ENCODE results near the gene FRMD4A. TPM values are rescaled to one million over a fixed set of nuclear protein-coding genes. Genes with fewer than 3 reads are reported as not detected.

FRMD4A gene
- total RNA-seq, 2 experiments from 2014 or later: 0.17 TPM; not detected in 1

- Histone ChIP-seq H3K27ac (ENCODE audit: low read depth, low read length, poor library complexity, severe bottlenecking) (no peak overlapping the region), H3K79me2 (ENCODE audit: insufficient read depth, low read depth, low read length) (no peaks in the 10 kb centered on the region), H3K9me3 (ENCODE audit: low read length) (no peaks in the 10 kb centered on the region), H3K4me3 (ENCODE audit: low read depth, low read length, poor library complexity, severe bottlenecking) (no peak overlapping the region), H4K20me1 (ENCODE audit: insufficient read depth, low read length) (no peaks in the 10 kb centered on the region), H3K4me1 (ENCODE audit: insufficient read depth, low read length, poor library complexity, severe bottlenecking) (no peaks in the 10 kb centered on the region), H2AFZ (ENCODE audit: low read length) (no peak overlapping the region), H3K4me2 (ENCODE audit: low read length) (no peak overlapping the region), H3K9me2 (ENCODE audit: insufficient read depth, low read length) (no peaks in the 10 kb centered on the region), H3K36me3 (ENCODE audit: insufficient read depth, low read length) (peaks cover 39% of the 10 kb centered on the region)
- TF ChIP-seq CTCF (conservative IDR thresholded peaks at IDR 0.05; ENCODE audit: low read length) (no peak), EZH2phosphoT487 (IDR thresholded peaks at IDR 0.05; ENCODE audit: borderline replicate concordance, low read depth, low read length) (no peak)
- ChIA-PET CTCF (ENCODE audit: unreplicated experiment) (interaction anchor here (0.6 kb wide), 1 partner anchor 14 kb away, joined by 4 read pairs; no protein-coding TSS in a partner anchor), POLR2A (interaction anchor here (0.6 to 0.9 kb wide), 3 partner anchors 30 to 914 kb away, joined by 3 read pairs; no protein-coding TSS in a partner anchor)
- no peak for DNase-seq (ENCODE audit: low spot score)
- intact Hi-C loops (cut with micrococcal nuclease; ENCODE audit: unreplicated experiment): no loop called here
- BruUV-seq (replicated peaks): no TSS peak
Measured at GRCh38 chr10:13612654-13613373, 717.9 kb downstream of the FRMD4A start.

- BruUV-seq (replicated peaks): no TSS peak
- intact Hi-C loops (cut with micrococcal nuclease; ENCODE audit: unreplicated experiment): no loop called here
- DNase-seq (ENCODE audit: low spot score): no peak
- no peak overlapping the region for H3K4me3 ChIP-seq (ENCODE audit: low read depth, low read length, poor library complexity, severe bottlenecking)
- no peaks in the 10 kb centered on the region for H3K79me2 ChIP-seq (ENCODE audit: insufficient read depth, low read depth, low read length)
- H3K36me3 ChIP-seq (ENCODE audit: insufficient read depth, low read length): peaks cover 26% of the 10 kb centered on the region; the same call in 1 of the 2 replicates
- H2AFZ ChIP-seq (ENCODE audit: low read length): no peak overlapping the region
- TF ChIP-seq CTCF (conservative IDR thresholded peaks at IDR 0.05; ENCODE audit: low read length) (no peak), EZH2phosphoT487 (IDR thresholded peaks at IDR 0.05; ENCODE audit: borderline replicate concordance, low read depth, low read length) (no peak)
- no peaks in the 10 kb centered on the region for H3K9me2 ChIP-seq (ENCODE audit: insufficient read depth, low read length)
- no peaks in the 10 kb centered on the region for H3K9me3 ChIP-seq (ENCODE audit: low read length)
- no peak overlapping the region for H3K27ac ChIP-seq (ENCODE audit: low read depth, low read length, poor library complexity, severe bottlenecking)
- H3K4me1 ChIP-seq (ENCODE audit: insufficient read depth, low read length, poor library complexity, severe bottlenecking): no peaks in the 10 kb centered on the region
- CTCF ChIA-PET (ENCODE audit: unreplicated experiment): no interaction called here
- no peak overlapping the region for H3K4me2 ChIP-seq (ENCODE audit: low read length)
- POLR2A ChIA-PET: no interaction called here
- no peaks in the 10 kb centered on the region for H4K20me1 ChIP-seq (ENCODE audit: insufficient read depth, low read length)
Measured at GRCh38 chr10:13608246-13608853, 722.4 kb downstream of the FRMD4A start.
